HG03342 (cell line): Measurements from ENCODE around the gene PTPRS.

Source experiments
- ATAC-seq: cut with Tn5 transposase; IDR thresholded peaks from one replicate; pipeline ENCODE4 v1.9.1; 2021; ENCODE audit warnings: mild to moderate bottlenecking, moderate library complexity; ENCODE audit not compliant: unreplicated experiment

Gene PTPRS

DNA sequence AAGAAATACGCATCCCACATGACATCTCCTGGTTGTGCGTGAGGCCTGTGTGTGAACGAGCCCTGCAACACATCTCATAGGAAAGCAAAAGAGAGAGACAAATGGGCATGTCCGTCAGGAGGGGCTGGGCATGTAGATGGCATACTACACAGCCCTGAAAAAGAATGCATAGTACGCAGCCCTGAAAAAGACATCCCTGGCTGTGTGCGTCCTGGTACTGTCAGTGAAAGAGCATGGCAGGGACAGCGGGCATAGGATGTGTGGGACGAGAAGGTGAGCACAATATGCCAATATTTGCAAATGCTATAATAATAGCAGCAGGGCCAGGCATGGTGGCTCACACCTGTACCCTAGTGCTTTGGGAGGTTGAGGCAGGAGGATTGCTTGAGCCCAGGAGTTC, 28.6 kb downstream of the PTPRS start:
- ATAC-seq: no peak

- no peak for ATAC-seq
These were observed 31.0 kb downstream of the PTPRS start for GRCh38 chr19:5309438-5310204.

- ATAC-seq: no peak
These were observed 31.9 kb downstream of the PTPRS start for GRCh38 chr19:5308451-5309437.

DNA sequence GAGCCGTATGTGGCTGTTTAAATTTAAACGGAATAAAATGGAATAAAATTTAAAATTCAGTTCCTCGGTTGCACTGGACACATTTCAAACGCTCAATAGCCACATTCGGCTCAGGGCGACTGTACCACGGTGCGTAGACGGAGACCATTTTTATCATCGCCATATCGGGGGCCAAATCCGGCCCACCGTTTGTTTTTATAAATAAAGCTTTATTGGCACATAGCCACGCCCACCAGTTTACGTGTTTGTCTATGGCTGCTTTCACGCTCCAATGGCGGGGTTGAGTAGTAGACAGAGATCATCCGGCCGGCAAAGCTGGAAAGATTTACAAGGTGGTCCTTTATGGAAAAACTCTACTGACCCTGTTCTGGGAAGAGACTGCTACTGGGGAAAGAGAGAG, 33.0 kb downstream of the PTPRS start:
- no peak for ATAC-seq

GRCh38 chr19:5305163-5305562, 35.4 kb downstream of the PTPRS start:
- ATAC-seq: no peak

GRCh38 chr19:5304486-5304885, 36.1 kb downstream of the PTPRS start:
- ATAC-seq: no peak

DNA sequence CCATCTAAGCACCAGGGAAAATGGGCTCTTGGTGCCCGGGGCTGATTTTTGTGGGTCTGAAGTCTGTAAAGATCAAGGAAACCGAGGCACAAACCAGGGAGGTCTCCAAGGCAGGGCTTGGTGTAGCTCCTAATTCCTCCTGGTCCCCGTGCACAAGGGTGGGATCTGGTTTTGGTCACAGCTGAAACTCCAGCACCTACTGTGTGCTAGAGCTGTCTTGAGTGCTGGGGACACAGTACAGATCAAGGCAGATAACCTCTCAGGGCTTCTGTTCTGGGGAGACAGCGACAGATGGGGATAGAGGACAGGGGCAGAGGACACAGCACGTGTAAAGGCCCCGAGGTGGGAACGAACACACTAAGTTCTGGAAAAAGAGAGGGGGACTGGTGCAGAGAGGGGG, 37.4 kb downstream of the PTPRS start:
- no peak for ATAC-seq

- ATAC-seq: no peak
These were observed 38.2 kb downstream of the PTPRS start for GRCh38 chr19:5302396-5302795.

DNA sequence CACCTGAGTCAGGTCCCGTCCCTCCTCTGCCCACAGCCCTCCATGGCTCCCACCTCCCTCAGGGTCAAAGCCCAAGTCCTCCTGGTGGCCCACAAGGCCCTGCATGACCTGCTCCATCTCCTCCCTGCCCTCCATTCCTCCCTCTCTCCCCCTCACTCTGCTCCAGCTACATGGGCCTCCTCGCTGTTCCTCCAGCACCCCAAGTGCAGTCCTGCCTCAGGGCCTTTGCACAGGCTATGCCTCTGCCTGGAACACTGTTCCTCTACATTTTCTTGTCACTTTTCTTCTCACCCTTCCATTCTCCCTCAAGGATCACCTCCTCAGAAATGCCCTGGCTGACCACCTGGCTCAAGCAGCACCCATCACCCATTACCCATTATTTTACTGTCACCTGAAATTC, 41.5 kb downstream of the PTPRS start:
- ATAC-seq: no peak

- ATAC-seq: no peak
These were observed 42.1 kb downstream of the PTPRS start for GRCh38 chr19:5298471-5298901.

GRCh38 chr19:5297272-5297669, 43.3 kb downstream of the PTPRS start:
- no peak for ATAC-seq

DNA sequence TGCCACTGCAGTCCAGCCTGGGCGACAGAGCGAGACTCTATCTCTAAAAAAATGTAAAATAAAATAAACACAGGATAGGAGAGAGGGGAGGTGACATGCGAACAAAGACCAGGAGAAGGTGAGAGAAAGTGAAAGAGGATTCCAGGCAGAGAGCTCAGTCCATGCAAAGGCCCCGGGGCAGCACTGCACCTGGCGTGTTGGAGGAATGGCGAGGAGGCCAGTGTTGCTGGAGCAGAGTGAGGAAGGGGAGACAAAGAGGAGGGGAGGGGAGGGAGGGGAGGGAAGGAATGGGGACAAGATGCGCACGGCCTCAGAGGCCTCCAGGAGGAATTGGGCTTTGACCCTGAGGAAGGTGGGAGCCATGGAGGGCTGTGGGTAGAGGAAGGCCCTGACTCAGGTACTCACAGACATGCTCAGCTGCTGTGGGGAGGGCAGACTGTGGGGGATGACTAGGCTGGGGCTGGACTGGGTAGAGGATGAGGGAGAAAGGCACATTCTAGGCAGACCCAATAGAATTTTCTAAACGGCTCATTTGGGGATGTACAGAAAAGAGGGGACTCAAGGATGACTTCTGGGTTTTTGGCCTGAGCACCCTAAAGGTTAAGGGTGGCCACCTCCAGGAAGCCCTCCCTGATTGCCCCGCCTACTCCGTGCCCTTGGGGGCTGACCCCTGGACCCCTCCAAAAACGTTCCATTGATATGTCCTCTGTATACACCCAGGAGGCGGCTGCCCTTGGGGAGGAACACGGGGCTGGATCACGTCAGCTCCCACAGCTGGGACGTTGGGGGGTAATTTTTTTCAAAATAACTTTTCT, 43.9 kb downstream of the PTPRS start:
- ATAC-seq: no peak

GRCh38 chr19:5296021-5296420, 44.6 kb downstream of the PTPRS start:
- no peak for ATAC-seq

GRCh38 chr19:5294403-5295160, 46.0 kb downstream of the PTPRS start:
- no peak for ATAC-seq

GRCh38 chr19:5293612-5294378, 46.8 kb downstream of the PTPRS start:
- no peak for ATAC-seq

DNA sequence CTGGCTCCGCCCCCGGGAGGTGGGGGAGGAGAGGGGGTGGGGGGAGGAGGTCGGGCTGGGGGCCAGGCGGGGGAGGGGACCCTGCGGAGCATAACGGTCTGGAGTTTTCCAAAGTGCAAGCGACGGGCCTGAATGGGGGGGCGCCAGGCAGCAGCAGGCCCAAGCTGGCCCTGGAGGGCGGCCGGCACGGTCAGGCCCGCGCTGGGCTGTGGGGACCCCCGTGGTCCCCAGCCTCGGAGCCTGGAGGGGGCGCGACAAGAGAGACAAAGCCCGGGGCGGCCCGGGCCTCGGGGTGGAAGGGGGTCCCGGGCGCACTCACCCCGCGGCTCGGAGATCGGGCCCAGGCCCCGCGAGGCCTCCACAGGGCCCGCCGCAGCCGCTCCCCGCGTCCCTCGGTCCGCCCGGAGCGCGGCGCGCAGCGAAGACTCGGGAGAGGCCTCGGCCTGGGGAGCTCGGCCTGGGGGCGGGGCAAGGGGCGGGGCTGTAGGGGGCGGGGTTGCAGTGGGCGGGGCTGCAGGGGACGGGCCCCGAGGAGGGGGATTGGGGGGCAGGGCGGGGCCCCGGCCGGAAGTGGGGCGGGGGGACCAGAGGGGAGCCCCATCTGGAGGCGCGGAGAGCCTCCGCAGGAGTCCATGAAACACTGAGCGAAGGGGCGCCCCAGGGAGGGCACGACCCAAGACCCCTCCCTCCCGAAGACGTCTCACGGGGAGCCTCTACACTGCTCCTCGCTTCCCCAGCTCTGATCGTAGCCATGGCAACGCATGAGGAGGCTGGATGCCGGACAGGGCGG, 47.6 kb downstream of the PTPRS start:
- ATAC-seq: no peak

- ATAC-seq: no peak
These were observed 48.2 kb downstream of the PTPRS start for GRCh38 chr19:5292453-5292821.

DNA sequence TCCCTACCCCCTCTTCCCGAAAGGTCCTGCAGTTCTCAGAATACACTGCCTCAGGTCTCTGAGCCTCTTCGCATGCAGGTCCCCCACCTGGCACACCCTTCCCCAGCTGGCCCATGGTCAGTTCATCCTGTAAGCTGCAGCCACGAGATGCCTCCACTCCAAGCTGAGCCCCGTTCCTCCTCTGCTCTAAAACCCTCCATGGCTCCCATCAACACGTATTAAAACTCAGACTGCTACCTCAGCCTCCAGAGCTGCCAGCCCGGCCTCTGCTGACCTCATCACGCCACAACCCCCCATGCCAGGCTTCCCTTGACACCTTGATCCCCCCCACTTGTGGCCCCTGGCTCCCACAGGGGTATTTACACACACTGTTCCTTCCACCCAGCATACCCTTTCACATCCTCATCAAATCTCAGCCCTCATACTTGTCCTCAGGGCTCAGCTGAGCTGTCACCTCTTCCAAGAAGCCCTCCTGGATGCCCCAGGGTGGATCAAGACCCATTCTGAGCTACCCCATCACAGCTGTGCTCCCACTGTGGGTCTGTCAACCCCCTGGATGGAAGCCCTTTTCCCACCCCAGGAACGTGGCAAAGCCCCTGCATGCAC, 48.9 kb downstream of the PTPRS start:
- ATAC-seq: no peak
